Prostate gland (tissue), 2 donors: ENCODE measurements around the gene RPL13.

Source experiments
- CTCF ChIP-seq, 4 experiments: fragments of 200-600 bp in 2 of 4; fragments of 450-650 bp in 2 of 4; sonication (generic) in 2 of 4; IDR thresholded peaks; 1 replicate in 3 of 4; 2 replicates in 1 of 4; pipeline ENCODE4 v1.5.1; 2016 to 2019; ENCODE audit warnings: antibody characterized with exemption in 4 of 4, mild to moderate bottlenecking in 2 of 4, moderate library complexity in 2 of 4
- POLR2A ChIP-seq: fragments of 450-650 bp; IDR thresholded peaks from one replicate; pipeline ENCODE4 v1.6.1; 2016; ENCODE audit warnings: antibody characterized with exemption, mild to moderate bottlenecking
- POLR2AphosphoS5 ChIP-seq: sonication (generic); formaldehyde crosslinking; IDR thresholded peaks from one replicate; pipeline ENCODE4 v1.6.1; 2017; ENCODE audit warnings: antibody characterized with exemption

GRCh38 chr16:89581045-89581695, 20.7 kb downstream of the RPL13 start:
- TF ChIP-seq CTCF (IDR thresholded peaks at IDR 0.05) (no peak), POLR2AphosphoS5 (no peak), POLR2A (no peak)
